GM12874 (cell line): ENCODE data around the gene MMP28.

ENCODE experiments used
- CTCF ChIP-seq: IDR thresholded peaks from 2 replicates; pipeline ENCODE4 v1.5.1; 2011; ENCODE audit warnings: low read depth, mild to moderate bottlenecking, control low read depth, low read length, moderate library complexity; ENCODE audit not compliant: insufficient read depth

Gene MMP28

GRCh38 chr17:35716173-35716572, 79.3 kb downstream of the MMP28 start:
- TF ChIP-seq CTCF = no peak
